Endothelial cell (in vitro differentiated cells): ENCODE results near the gene HNF4A. TPM values are rescaled to one million over a fixed set of nuclear protein-coding genes. Genes with fewer than 3 reads are reported as not detected.

Source experiments
- DNase-seq: peaks from one replicate; pipeline ENCODE4 v3.0.0; 2021; ENCODE audit warnings: low spot score
- H3K27ac Mint-ChIP-seq: one replicate; pipeline ENCODE4 v1.8.0; 2021; ENCODE audit warnings: mixed read lengths, inconsistent platforms; ENCODE audit not compliant: unreplicated experiment
- H3K27me3 Mint-ChIP-seq: one replicate; pipeline ENCODE4 v1.8.0; 2021; ENCODE audit warnings: mild to moderate bottlenecking, moderate library complexity, mixed read lengths, inconsistent platforms; ENCODE audit not compliant: unreplicated experiment
- H3K36me3 Mint-ChIP-seq: one replicate; pipeline ENCODE4 v1.8.0; 2021; ENCODE audit warnings: mild to moderate bottlenecking, low read depth, mixed read lengths, inconsistent platforms; ENCODE audit not compliant: unreplicated experiment
- H3K4me1 Mint-ChIP-seq: one replicate; pipeline ENCODE4 v1.8.0; 2021; ENCODE audit warnings: mild to moderate bottlenecking, mixed read lengths, inconsistent platforms; ENCODE audit not compliant: unreplicated experiment
- H3K4me3 Mint-ChIP-seq: one replicate; pipeline ENCODE4 v1.8.0; 2021; ENCODE audit warnings: mild to moderate bottlenecking, mixed read lengths, inconsistent platforms; ENCODE audit not compliant: unreplicated experiment
- H3K9me3 Mint-ChIP-seq: one replicate; pipeline ENCODE4 v1.8.0; 2021; ENCODE audit warnings: mixed read lengths, inconsistent platforms; ENCODE audit not compliant: unreplicated experiment
- total RNA-seq: library from RNA; stranded (reverse); fragmentation: NEBNext Ultra II Directional; extraction: Animal tissue kit (Norgen Biotek cat#: 25700); gene quantifications from one replicate; pipeline ENCODE4 v1.2.1, GENCODE V29; 2021; ENCODE audit not compliant: unreplicated experiment
- TF ChIP-seq, protein P1 (sequence below): fragments of 200-600 bp; sonication (generic); IDR thresholded peaks from one replicate; pipeline ENCODE4 v1.5.0; 2021; ENCODE audit warnings: antibody characterized with exemption; ENCODE audit not compliant: unreplicated experiment

Gene HNF4A
- total RNA-seq, 1 donor from 2014 or later, result not detected

DNA sequence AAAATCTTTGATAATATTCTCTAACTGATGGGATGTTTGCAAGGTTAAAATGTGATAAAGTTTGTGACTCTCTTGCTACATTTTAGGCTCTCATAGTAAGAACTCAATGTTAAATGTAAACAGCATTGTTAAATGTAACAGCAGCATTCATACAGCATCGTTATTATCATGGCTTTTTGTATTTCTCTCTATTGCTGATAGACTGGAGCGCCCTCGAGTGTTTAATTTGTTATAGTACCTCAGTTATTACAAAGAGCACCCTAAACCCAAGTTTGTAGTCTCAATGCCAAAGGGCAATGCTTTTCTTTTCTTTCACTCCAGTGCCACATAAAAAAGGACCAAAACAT lies 105.3 kb downstream of the HNF4A start:
- DNase-seq, result peak; percentile 19
- TF ChIP-seq, protein P1, sequence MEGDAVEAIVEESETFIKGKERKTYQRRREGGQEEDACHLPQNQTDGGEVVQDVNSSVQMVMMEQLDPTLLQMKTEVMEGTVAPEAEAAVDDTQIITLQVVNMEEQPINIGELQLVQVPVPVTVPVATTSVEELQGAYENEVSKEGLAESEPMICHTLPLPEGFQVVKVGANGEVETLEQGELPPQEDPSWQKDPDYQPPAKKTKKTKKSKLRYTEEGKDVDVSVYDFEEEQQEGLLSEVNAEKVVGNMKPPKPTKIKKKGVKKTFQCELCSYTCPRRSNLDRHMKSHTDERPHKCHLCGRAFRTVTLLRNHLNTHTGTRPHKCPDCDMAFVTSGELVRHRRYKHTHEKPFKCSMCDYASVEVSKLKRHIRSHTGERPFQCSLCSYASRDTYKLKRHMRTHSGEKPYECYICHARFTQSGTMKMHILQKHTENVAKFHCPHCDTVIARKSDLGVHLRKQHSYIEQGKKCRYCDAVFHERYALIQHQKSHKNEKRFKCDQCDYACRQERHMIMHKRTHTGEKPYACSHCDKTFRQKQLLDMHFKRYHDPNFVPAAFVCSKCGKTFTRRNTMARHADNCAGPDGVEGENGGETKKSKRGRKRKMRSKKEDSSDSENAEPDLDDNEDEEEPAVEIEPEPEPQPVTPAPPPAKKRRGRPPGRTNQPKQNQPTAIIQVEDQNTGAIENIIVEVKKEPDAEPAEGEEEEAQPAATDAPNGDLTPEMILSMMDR, result no peak
- Mint-ChIP-seq H3K27ac (no peak overlapping the region), H3K27me3 (no peaks in the 10 kb centered on the region), H3K4me3 (no peak overlapping the region), H3K9me3 (no peaks in the 10 kb centered on the region), H3K36me3 (no peaks in the 10 kb centered on the region), H3K4me1 (no peaks in the 10 kb centered on the region)

DNA sequence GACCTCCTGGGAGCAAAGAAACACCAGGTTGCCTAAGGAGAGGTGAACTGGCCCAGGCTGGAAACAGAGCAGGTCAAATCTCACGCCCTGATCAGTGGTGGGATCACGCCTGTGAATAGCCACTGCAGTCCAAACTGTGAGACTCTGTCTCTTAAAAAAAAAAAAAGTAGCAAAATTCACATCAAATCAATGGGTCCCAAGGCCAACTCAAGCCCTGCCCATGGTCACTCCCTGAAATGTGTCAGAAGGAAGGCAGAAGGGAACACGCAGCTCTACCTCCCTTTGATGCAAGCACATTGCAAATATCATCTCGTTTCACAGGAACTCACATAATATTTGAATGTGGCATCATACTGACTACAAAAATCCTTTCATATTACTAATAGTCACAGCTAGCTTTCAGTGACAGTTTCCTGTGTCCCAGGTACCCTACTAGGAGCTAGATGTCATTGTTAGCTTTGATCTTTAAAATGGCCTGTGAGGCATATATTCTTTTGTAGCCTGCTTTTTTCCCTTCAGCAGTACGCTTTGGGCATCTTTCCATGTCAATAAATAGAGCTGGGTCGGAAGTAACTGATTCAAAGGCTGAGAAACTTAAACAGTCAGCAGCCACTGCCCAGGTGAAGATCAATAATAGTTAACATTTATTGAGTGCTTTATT lies 105.8 kb downstream of the HNF4A start:
- H3K36me3 Mint-ChIP-seq, result no peaks in the 10 kb centered on the region
- TF ChIP-seq, protein P1, result no peak
- H3K4me1 Mint-ChIP-seq, result no peaks in the 10 kb centered on the region
- H3K27ac Mint-ChIP-seq, result no peak overlapping the region
- H3K4me3 Mint-ChIP-seq, result no peak overlapping the region
- no peaks in the 10 kb centered on the region for H3K9me3 Mint-ChIP-seq
- H3K27me3 Mint-ChIP-seq, result no peaks in the 10 kb centered on the region
- DNase-seq, result no peak

GRCh38 chr20:44461803-44462174 lies 106.3 kb downstream of the HNF4A start:
- no peaks in the 10 kb centered on the region for H3K4me1 Mint-ChIP-seq
- H3K9me3 Mint-ChIP-seq, result no peaks in the 10 kb centered on the region
- no peak overlapping the region for H3K27ac Mint-ChIP-seq
- no peaks in the 10 kb centered on the region for H3K36me3 Mint-ChIP-seq
- no peaks in the 10 kb centered on the region for H3K27me3 Mint-ChIP-seq
- no peak for DNase-seq
- TF ChIP-seq, protein P1, result no peak
- no peak overlapping the region for H3K4me3 Mint-ChIP-seq

- no peak for DNase-seq
- Mint-ChIP-seq H3K36me3 (no peaks in the 10 kb centered on the region), H3K4me1 (no peaks in the 10 kb centered on the region), H3K27me3 (no peaks in the 10 kb centered on the region), H3K4me3 (no peak overlapping the region), H3K9me3 (no peaks in the 10 kb centered on the region), H3K27ac (no peak overlapping the region)
- TF ChIP-seq, protein P1, result no peak
These were observed 108.0 kb downstream of the HNF4A start for GRCh38 chr20:44463466-44463865.

GRCh38 chr20:44464514-44464913 lies 109.0 kb downstream of the HNF4A start:
- Mint-ChIP-seq H3K27ac (no peak overlapping the region), H3K36me3 (no peaks in the 10 kb centered on the region), H3K4me1 (no peaks in the 10 kb centered on the region), H3K27me3 (no peaks in the 10 kb centered on the region), H3K4me3 (no peak overlapping the region), H3K9me3 (no peaks in the 10 kb centered on the region)
- TF ChIP-seq, protein P1, result no peak
- DNase-seq, result no peak
